ENCODE measurements around the gene TRIOBP.
A peak's percentile ranks its signal among the peaks of the same experiment; 100 is the strongest.
"Not testable (repeated sequence)": the region's sequence is repeated elsewhere in the genome, so short reads cannot be mapped to it uniquely, and the experiment has no call there.

Gene TRIOBP

GRCh38 chr22:37696657-37697537, at the start of gene TRIOBP:
Gene TRIOBP, plus strand, starts transcription at chr22:37697048. Its CDS starts 4,318 bp downstream, at chr22:37701366.
- DNase-seq, result peak; percentile 97

- no peak for DNase-seq
These were observed 49.5 kb upstream of the TRIOBP start for GRCh38 chr22:37647317-37647716.

GRCh38 chr22:37647928-37648327, 48.9 kb upstream of the TRIOBP start:
- no peak for DNase-seq

GRCh38 chr22:37650463-37651136, 46.2 kb upstream of the TRIOBP start:
- DNase-seq, result no peak

- no peak for DNase-seq
These were observed 42.1 kb upstream of the TRIOBP start for GRCh38 chr22:37654563-37655251.

- DNase-seq, result no peak
These were observed 41.6 kb upstream of the TRIOBP start for GRCh38 chr22:37655252-37655563.

- not testable (repeated sequence) for DNase-seq
These were observed 40.3 kb upstream of the TRIOBP start for GRCh38 chr22:37656583-37656982.

- DNase-seq, result no peak
These were observed 39.2 kb upstream of the TRIOBP start for GRCh38 chr22:37657590-37658132.

- DNase-seq, result peak; percentile 99
These were observed 38.4 kb upstream of the TRIOBP start, which contains the start of gene PDXP for GRCh38 chr22:37658133-37659065. Gene PDXP, plus strand, starts transcription at chr22:37658723. Its CDS starts 60 bp downstream, at chr22:37658783.

- no peak for DNase-seq
These were observed 37.6 kb upstream of the TRIOBP start for GRCh38 chr22:37659066-37659896.

- DNase-seq, result no peak
These were observed 36.7 kb upstream of the TRIOBP start for GRCh38 chr22:37659897-37660708.

GRCh38 chr22:37660709-37661045, 36.2 kb upstream of the TRIOBP start:
- DNase-seq, result no peak

GRCh38 chr22:37661160-37661924, 35.5 kb upstream of the TRIOBP start:
- peak; percentile 61 for DNase-seq

GRCh38 chr22:37662039-37662438, 34.8 kb upstream of the TRIOBP start:
- no peak for DNase-seq

- DNase-seq, result no peak
These were observed 33.2 kb upstream of the TRIOBP start for GRCh38 chr22:37663521-37664140.

- no peak for DNase-seq
These were observed 32.4 kb upstream of the TRIOBP start for GRCh38 chr22:37664249-37665101.

GRCh38 chr22:37665487-37665886, 31.4 kb upstream of the TRIOBP start:
- DNase-seq, result no peak

GRCh38 chr22:37669586-37669985, 27.3 kb upstream of the TRIOBP start:
- peak; percentile 51 for DNase-seq
